ENCODE results near the gene IL15. TPM values are rescaled to one million over a fixed set of nuclear protein-coding genes. Genes with fewer than 3 reads are reported as not detected.

IL15 gene
- total RNA-seq, 1 experiment from 2014 or later: 18.0 TPM

- Histone ChIP-seq H3K27me3 (no peaks in the 10 kb centered on the region), H3K4me3 (peak overlapping the region; percentile 35), H3K4me1 (peaks cover 13% of the 10 kb centered on the region), H3K9me3 (replicated peaks) (no peaks in the 10 kb centered on the region; the same call in 1 of the 2 replicates), H3K36me3 (no peaks in the 10 kb centered on the region), H3K27ac (peak overlapping the region; percentile 69)
- peak; percentile 97 to 98 for DNase-seq
These were observed 66.2 kb downstream of the IL15 start for GRCh38 chr4:141702472-141703182.

- Histone ChIP-seq H3K36me3 (no peaks in the 10 kb centered on the region), H3K27ac (peak overlapping the region; percentile 69), H3K4me3 (peak overlapping the region; percentile 35), H3K9me3 (replicated peaks) (no peaks in the 10 kb centered on the region; the same call in 1 of the 2 replicates), H3K27me3 (no peaks in the 10 kb centered on the region), H3K4me1 (peaks cover 13% of the 10 kb centered on the region)
- peak; percentile 14 to 62 for DNase-seq
These were observed 67.1 kb downstream of the IL15 start for GRCh38 chr4:141703497-141703896.

- Histone ChIP-seq H3K27me3 (no peaks in the 10 kb centered on the region), H3K9me3 (replicated peaks) (no peaks in the 10 kb centered on the region; the same call in none of the 2 replicates), H3K36me3 (no peaks in the 10 kb centered on the region), H3K27ac (no peak overlapping the region), H3K4me1 (peaks cover 13% of the 10 kb centered on the region), H3K4me3 (no peak overlapping the region)
- no peak for DNase-seq
These were observed 68.8 kb downstream of the IL15 start for GRCh38 chr4:141705048-141705746.

- no peak for DNase-seq
- H3K36me3 ChIP-seq: no peaks in the 10 kb centered on the region
- no peak overlapping the region for H3K4me3 ChIP-seq
- H3K27ac ChIP-seq: no peak overlapping the region
- no peaks in the 10 kb centered on the region; the same call in none of the 2 replicates for H3K9me3 ChIP-seq (replicated peaks)
- H3K4me1 ChIP-seq: peaks cover 13% of the 10 kb centered on the region
- no peaks in the 10 kb centered on the region for H3K27me3 ChIP-seq
These were observed 69.5 kb downstream of the IL15 start for GRCh38 chr4:141705747-141706377.

- H3K27me3 ChIP-seq: no peaks in the 10 kb centered on the region
- H3K27ac ChIP-seq: no peak overlapping the region
- DNase-seq: no peak
- H3K36me3 ChIP-seq: no peaks in the 10 kb centered on the region
- H3K9me3 ChIP-seq (replicated peaks): no peaks in the 10 kb centered on the region; the same call in none of the 2 replicates
- peaks cover 13% of the 10 kb centered on the region for H3K4me1 ChIP-seq
- H3K4me3 ChIP-seq: no peak overlapping the region
These were observed 70.1 kb downstream of the IL15 start for GRCh38 chr4:141706445-141706844.

- Histone ChIP-seq H3K9me3 (replicated peaks) (no peaks in the 10 kb centered on the region; the same call in none of the 2 replicates), H3K27me3 (no peaks in the 10 kb centered on the region), H3K4me3 (no peak overlapping the region), H3K27ac (no peak overlapping the region), H3K4me1 (no peaks in the 10 kb centered on the region), H3K36me3 (no peaks in the 10 kb centered on the region)
- DNase-seq: peak in 1 of 2 experiments; percentile 19
These were observed 74.8 kb downstream of the IL15 start for GRCh38 chr4:141711211-141711610.

- Histone ChIP-seq H3K36me3 (0 out of 2 replicates have a peak, but pooled peaks cover 4% of the 10 kb centered on the region), H3K9me3 (replicated peaks) (no peaks in the 10 kb centered on the region; the same call in 1 of the 2 replicates), H3K4me3 (no peak overlapping the region), H3K27me3 (no peaks in the 10 kb centered on the region), H3K27ac (no peak overlapping the region), H3K4me1 (no peaks in the 10 kb centered on the region)
- DNase-seq: no peak
These were observed 76.8 kb downstream of the IL15 start for GRCh38 chr4:141713185-141713584.

GRCh38 chr4:141713771-141714445, 77.5 kb downstream of the IL15 start:
- 0 out of 2 replicates have a peak, but pooled peaks cover 4% of the 10 kb centered on the region for H3K36me3 ChIP-seq
- H3K27me3 ChIP-seq: no peaks in the 10 kb centered on the region
- no peaks in the 10 kb centered on the region for H3K4me1 ChIP-seq
- no peak overlapping the region for H3K27ac ChIP-seq
- no peak overlapping the region for H3K4me3 ChIP-seq
- no peaks in the 10 kb centered on the region; the same call in 1 of the 2 replicates for H3K9me3 ChIP-seq (replicated peaks)
- DNase-seq: no peak

GRCh38 chr4:141719585-141719984, 83.2 kb downstream of the IL15 start:
- H3K9me3 ChIP-seq (replicated peaks): no peaks in the 10 kb centered on the region
- no peak for DNase-seq
- H3K36me3 ChIP-seq: peaks cover 33% of the 10 kb centered on the region
- no peak overlapping the region for H3K4me3 ChIP-seq
- no peaks in the 10 kb centered on the region for H3K27me3 ChIP-seq
- no peaks in the 10 kb centered on the region for H3K4me1 ChIP-seq
- H3K27ac ChIP-seq: no peak overlapping the region

GRCh38 chr4:141721174-141721573, 84.8 kb downstream of the IL15 start:
- Histone ChIP-seq H3K36me3 (peaks cover 38% of the 10 kb centered on the region), H3K27ac (no peak overlapping the region), H3K9me3 (replicated peaks) (no peaks in the 10 kb centered on the region), H3K4me1 (no peaks in the 10 kb centered on the region), H3K4me3 (no peak overlapping the region), H3K27me3 (no peaks in the 10 kb centered on the region)
- DNase-seq: no peak

- H3K9me3 ChIP-seq (replicated peaks): no peaks in the 10 kb centered on the region
- H3K27me3 ChIP-seq: no peaks in the 10 kb centered on the region
- H3K27ac ChIP-seq: no peak overlapping the region
- H3K4me3 ChIP-seq: no peak overlapping the region
- no peaks in the 10 kb centered on the region for H3K4me1 ChIP-seq
- peaks cover 42% of the 10 kb centered on the region for H3K36me3 ChIP-seq
- no peak for DNase-seq
These were observed 88.3 kb downstream of the IL15 start for GRCh38 chr4:141724646-141725045.

- no peaks in the 10 kb centered on the region for H3K27me3 ChIP-seq
- no peak for DNase-seq
- no peak overlapping the region for H3K27ac ChIP-seq
- no peaks in the 10 kb centered on the region for H3K4me1 ChIP-seq
- H3K36me3 ChIP-seq: peaks cover 45% of the 10 kb centered on the region
- H3K4me3 ChIP-seq: no peak overlapping the region
- H3K9me3 ChIP-seq (replicated peaks): no peaks in the 10 kb centered on the region
These were observed 91.0 kb downstream of the IL15 start for GRCh38 chr4:141727420-141727819.

GRCh38 chr4:141730805-141731204, 94.4 kb downstream of the IL15 start:
- Histone ChIP-seq H3K4me1 (no peaks in the 10 kb centered on the region), H3K9me3 (replicated peaks) (no peaks in the 10 kb centered on the region), H3K36me3 (peaks cover 46% of the 10 kb centered on the region), H3K27me3 (no peaks in the 10 kb centered on the region), H3K4me3 (no peak overlapping the region), H3K27ac (no peak overlapping the region)
- DNase-seq: no peak

GRCh38 chr4:141731481-141731880, 95.1 kb downstream of the IL15 start:
- no peaks in the 10 kb centered on the region for H3K9me3 ChIP-seq (replicated peaks)
- no peak for DNase-seq
- no peaks in the 10 kb centered on the region for H3K4me1 ChIP-seq
- peaks cover 41% of the 10 kb centered on the region for H3K36me3 ChIP-seq
- H3K27ac ChIP-seq: no peak overlapping the region
- no peak overlapping the region for H3K4me3 ChIP-seq
- H3K27me3 ChIP-seq: no peaks in the 10 kb centered on the region

Data from SJCRH30 (cell line).